ENCODE measurements around the gene HELB. TPM values are rescaled to one million over a fixed set of nuclear protein-coding genes. Genes with fewer than 3 reads are reported as not detected.

Gene HELB
- total and polyA plus RNA-seq, 2 of the 8 experiments (the other 6 are each of a cell fraction or from before 2014, with no cell fraction given), result 1.8 to 7.6 TPM

DNA sequence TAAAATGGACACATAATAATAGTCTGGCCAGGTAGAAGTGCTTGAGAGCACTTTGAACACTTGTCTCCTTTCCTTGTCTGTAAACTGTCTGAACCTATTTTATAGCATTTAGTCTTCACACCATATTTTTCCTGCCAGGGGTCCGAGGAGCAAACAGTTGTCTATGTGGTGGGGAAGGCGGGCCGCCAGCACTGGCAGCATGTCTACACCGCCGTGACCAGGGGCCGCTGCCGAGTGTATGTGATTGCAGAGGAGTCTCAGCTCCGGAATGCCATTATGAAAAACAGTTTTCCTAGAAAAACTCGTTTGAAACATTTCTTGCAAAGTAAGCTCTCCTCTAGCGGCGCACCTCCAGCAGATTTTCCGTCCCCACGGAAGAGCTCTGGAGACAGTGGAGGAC, 28.7 kb downstream of the HELB start:
- ChIA-PET CTCF (ENCODE audit: partially characterized antibody) (no interaction called here), POLR2A (ENCODE audit: partially characterized antibody) (no interaction called here)
- Histone ChIP-seq H3K56ac (replicated peaks; ENCODE audit: insufficient read length, low read depth, low read length) (no peak overlapping the region), H3K9ac (replicated peaks in 1 of 4; ENCODE audit: extremely low read depth in 1 of 4, low read depth in 3 of 4, low read length in 3 of 4) (no peak overlapping the region), H2AFZ (ENCODE audit: low read length) (no peak overlapping the region), H2BK12ac (ENCODE audit: low read depth, low read length) (no peak overlapping the region), H3K27me3 (replicated peaks in 1 of 4; ENCODE audit: control insufficient read depth in 3 of 4, extremely low read depth in 1 of 4, insufficient read depth in 3 of 4, low read length in 3 of 4) (no peaks in the 10 kb centered on the region), H3K4me2 (ENCODE audit: insufficient read depth in 1 of 2, low read depth in 2 of 2, low read length in 2 of 2) (no peak overlapping the region), H3K23ac (ENCODE audit: insufficient read length) (no peak overlapping the region), H2BK15ac (ENCODE audit: low read length) (no peak overlapping the region), H3K4me1 (replicated peaks in 1 of 4; ENCODE audit: control insufficient read depth in 3 of 4, insufficient read depth in 4 of 4, low read length in 3 of 4) (no peaks in the 10 kb centered on the region), H3K27ac (ENCODE audit: low read depth, low read length) (no peak overlapping the region), H3K18ac (ENCODE audit: extremely low read depth, low read length) (no peak overlapping the region), H3K79me2 (ENCODE audit: control insufficient read depth in 1 of 2, insufficient read depth in 2 of 2, low read length in 2 of 2) (no peaks in the 10 kb centered on the region), H4K20me1 (replicated peaks in 1 of 2; ENCODE audit: control insufficient read depth in 1 of 2, insufficient read depth in 2 of 2, low read length in 2 of 2) (no peaks in the 10 kb centered on the region), H3K79me1 (ENCODE audit: low read depth, low read length) (no peaks in the 10 kb centered on the region), H2AK5ac (ENCODE audit: low read depth, low read length) (no peak overlapping the region), H4K8ac (ENCODE audit: extremely low read depth, insufficient read depth, low read length) (no peak overlapping the region), H3K36me3 (ENCODE audit: control insufficient read depth in 2 of 4, insufficient read depth in 4 of 4, low read length in 3 of 4) (no peaks in the 10 kb centered on the region), H2BK120ac (replicated peaks; ENCODE audit: low read depth, low read length) (no peak overlapping the region), H3K4me3 (ENCODE audit: extremely low read depth in 1 of 4, insufficient read depth in 2 of 4, low read depth in 3 of 4, low read length in 4 of 4) (no peak overlapping the region), H3K14ac (ENCODE audit: insufficient read length) (no peak overlapping the region), H3K4ac (replicated peaks; ENCODE audit: insufficient read length, low read depth, low read length) (no peak overlapping the region), H3K9me3 (ENCODE audit: insufficient read depth in 2 of 2, low read depth in 1 of 2, low read length in 1 of 2) (no peaks in the 10 kb centered on the region), H2BK20ac (ENCODE audit: low read length) (no peak overlapping the region), H2BK5ac (ENCODE audit: low read depth, low read length) (no peak overlapping the region), H4K5ac (ENCODE audit: insufficient read length, low read depth, low read length) (no peak overlapping the region), H4K91ac (replicated peaks; ENCODE audit: insufficient read length, low read length) (no peak overlapping the region), H3K23me2 (ENCODE audit: low read depth, low read length) (no peaks in the 10 kb centered on the region)
- no peak for TF ChIP-seq CREB1 (IDR thresholded peaks at IDR 0.05)
- DNase-seq (ENCODE audit: low read depth in 1 of 2, low spot score in 2 of 2) (no peak), FAIRE-seq (no peak)
- 87% methylated on average over 13 of the region's 13 CpGs; no CpG with 5 or more reads in 1 of the 2 experiments for WGBS, 2 experiments (ENCODE audit: extremely low coverage in 1 of 2, insufficient coverage in 1 of 2, insufficient read length in 1 of 2, insufficient replicate concordance in 2 of 2, low coverage in 1 of 2, low lambda C conversion rate in 2 of 2, missing lambda C conversion rate in 1 of 2)
